Measurements from ENCODE around the gene UBE2E2.

Gene UBE2E2

DNA sequence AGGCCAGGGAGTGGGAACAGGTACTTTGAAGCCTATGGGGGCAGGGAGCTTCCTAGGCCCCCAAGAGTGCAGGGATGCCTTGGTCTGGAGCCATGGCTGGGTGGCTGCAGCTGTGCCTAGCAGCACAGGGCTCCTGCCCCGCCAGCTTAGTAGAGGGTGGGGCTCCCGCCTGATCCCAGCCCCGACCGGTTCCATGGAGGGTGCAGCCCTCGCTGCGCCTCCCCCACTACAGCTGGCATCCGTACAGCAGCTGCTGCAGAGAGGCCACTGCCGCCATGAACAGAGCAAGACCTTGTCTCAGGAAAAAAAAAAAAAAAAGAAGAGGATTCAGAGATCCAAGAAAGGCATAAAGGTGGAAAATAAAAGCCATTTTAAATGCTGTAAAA is 277.2 kb downstream of the UBE2E2 start:
- no peak for DNase-seq (ENCODE audit: low read depth)

DNA sequence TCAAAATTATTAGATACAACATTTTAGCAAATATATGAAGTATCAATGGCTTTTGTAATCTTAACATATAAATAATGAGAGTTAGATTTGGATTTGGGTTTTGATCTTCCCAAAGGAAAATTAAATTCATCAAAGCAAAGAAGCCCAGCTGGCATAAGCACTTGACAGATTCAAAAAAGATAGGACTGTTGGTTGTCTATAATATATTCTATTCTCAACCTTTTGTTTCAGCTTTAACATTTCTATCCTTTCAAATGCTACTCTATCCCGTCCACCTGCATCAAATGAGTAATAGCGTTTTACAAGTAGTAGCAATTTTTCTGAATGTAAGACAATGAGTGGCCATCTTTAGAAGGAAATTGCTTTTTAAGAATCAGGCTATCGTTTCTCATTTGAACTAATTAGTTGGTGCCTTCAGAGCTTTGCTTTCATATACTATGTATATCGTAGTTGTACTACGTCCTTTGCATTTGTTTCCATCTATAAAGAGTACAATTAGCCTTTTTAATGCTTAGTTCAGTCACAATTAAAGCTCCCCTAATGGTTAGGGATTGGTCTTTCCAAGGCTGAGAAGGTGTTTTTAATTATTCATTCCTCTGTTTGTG is 278.0 kb downstream of the UBE2E2 start:
- no peak for DNase-seq (ENCODE audit: low read depth)

DNA sequence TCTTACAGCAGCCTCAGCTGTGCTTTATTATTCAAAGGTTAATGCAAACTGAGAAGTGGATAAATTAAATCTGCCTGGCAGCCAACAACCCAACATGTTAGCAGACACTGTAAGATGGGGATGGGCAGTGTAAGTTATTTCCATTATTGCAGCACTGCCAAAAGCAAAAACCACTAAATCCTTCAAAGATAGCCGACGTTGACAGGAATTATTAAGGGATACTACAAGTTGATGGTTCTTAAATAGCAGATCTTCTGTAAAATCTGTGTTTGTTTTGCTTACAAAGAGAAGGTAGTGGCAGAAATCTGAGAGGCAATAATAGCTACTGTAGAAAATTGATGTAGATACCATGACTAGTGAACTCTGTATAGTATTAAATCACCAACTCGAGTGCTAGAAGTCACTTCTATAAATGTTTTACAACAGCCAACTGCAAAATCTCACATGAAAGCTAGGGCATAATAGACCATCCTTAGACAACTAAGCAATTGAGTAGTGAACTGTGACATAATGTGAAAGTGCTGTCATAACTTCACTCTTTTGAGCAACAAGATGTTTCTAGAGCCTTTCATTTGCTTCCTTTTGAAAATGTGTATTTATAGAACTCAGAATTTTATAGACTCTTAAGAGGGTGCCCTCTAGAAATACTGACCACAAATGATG is 278.6 kb downstream of the UBE2E2 start:
- DNase-seq (ENCODE audit: low read depth), result no peak

DNA sequence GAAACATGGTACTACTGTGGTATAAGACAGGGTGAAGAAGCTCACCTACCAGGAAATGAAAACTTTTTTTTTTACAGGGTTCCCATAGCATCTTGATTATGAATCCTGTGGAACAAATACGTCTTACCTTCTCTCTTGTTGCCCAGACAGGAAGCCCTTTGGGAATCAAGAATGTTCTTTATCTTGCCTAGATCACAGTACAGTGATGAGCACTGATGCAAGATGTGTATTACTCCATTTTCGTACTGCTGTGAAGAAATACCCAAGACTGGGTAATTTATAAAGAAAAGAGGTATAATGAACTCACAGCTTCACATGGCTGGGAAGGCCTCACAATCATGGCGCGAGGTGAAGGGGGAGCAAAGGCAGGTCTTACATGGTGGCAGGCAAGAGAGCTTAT is 281.3 kb downstream of the UBE2E2 start:
- DNase-seq (ENCODE audit: low read depth), result no peak

DNA sequence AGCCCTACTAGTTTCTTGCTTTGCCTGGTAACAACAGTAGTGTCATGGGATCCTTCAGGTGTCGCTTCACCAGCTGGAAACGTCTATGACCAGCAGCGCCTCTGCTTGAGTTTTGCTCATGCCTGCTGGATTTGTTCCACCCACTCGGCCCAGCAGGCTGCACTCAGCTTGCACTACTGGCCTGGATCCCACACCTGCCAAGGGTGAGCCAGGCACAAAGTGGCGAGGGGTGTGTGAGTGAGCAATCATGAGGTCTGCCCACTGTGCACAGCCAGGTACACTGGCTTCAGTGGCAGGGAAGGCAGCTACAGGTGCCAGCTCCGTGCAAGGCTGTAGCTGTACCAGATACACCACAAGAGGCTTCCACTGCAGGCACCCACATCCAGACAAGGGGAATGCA is 282.8 kb downstream of the UBE2E2 start:
- DNase-seq (ENCODE audit: low read depth), result no peak

DNA sequence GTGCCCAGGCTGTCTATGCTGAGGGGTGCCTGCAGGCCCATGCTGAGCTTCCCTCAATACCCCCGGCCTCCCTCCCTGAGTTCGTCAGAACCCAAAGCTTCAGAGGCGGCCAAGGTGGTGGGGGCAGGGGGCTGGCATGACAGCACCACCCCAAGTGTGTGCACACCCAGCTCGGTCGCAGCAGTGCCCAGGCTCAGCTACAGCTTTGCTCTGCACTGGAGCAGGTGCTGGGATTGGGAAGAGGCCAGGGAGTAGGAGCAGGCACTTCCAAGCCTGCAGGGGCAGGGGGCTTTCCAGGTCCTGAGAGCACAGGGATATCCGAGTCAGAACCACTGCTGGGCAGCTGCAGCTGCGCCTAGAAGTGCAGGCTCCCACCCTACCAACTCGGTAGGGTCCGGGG is 283.9 kb downstream of the UBE2E2 start:
- DNase-seq (ENCODE audit: low read depth), result no peak

DNA sequence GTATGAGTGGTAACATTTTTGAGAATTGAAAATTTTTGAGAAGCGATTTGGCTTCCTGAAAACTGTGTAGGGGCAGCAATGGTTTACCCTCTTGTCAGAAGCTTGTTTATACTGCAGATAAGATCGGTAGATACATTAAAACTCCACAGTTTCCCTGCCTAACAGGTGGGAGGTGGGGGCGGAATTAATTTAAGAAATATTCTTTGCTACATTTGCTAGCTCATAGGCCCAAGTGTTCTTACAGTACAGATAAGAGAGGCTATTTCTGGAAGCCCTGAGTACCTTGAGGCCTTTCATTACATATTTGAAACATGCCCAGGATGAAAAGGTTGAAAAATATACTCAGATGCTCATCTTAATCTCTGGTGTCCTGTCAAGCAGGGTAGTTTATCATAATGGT is 285.5 kb downstream of the UBE2E2 start:
- no peak for DNase-seq (ENCODE audit: low read depth)

DNA sequence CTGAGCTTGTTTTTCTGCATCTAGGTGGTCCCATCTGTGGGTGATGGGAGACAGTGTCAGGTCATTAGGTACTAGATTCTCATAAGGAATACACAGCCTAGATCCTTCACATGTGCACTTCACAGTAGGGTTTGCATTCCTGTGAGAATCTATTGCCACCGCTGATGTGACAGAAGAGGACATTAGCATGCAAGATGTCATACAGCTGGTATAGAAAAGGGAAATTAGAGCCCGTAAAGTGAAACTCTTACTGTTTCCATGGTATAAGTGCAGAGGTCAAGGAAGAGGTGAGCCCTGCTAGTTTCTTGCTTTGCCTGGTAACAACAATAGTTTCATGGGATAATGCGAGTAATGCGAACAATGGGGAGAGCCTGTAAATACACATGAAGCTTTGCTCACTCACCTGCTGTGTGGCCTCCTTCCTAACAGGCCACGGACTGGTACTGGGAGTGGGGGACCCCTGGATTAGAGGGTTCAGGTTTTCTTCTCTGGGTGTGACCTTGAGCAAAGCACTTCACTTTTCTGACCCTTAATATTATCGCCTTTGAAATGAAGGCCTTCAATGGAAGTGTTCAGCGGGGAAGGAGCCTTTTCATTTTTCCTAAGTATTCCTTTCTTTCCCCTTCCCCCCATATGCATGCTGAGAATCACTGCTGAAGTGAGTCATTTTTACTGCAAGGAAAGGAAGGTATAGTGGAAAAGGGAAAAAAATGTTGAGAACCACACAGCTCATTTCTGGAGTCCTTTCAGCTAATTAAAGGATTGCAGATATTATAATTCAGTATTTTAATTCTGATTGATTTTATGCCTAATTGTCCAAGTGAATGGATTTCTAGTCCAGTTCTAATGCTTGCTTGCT is 286.4 kb downstream of the UBE2E2 start:
- DNase-seq (ENCODE audit: low read depth), result no peak

DNA sequence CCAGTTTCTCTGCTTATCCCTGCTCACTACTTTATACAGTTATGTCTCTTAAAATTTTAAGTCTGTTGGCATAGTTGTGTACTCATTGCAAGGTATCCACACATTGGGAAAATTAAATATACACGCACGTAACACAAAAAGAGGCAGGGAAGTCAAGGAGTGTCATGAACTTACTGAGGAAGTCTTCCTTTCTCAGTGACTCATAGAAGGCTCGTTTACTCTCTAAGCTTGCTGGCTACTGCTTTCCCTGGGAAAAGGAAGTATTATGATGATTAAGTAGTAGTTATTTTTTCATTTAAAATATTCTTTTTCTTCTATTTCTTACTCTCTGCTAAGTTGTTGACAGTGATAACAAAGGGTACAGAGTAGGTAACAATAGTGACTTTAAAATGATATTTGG is 287.3 kb downstream of the UBE2E2 start:
- DNase-seq (ENCODE audit: low read depth), result no peak

DNA sequence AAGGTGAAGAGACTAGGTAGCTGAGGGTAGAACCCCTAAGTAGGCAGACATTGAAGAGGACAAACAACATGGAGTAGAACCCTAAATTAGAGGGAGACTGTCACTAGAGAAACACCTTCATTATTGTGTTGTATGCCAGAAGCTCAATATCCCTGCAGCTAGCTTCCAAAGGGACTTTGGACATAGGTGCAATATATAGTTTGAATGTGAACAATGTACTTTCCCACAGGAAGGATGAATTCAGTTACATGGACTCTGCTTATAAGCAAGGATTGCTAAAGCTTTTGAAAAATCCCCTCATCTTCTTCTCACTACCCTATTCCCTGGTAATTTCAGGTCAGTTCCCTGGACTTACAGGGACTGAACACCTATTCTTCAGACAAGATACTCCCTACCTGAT is 288.9 kb downstream of the UBE2E2 start:
- DNase-seq (ENCODE audit: low read depth), result no peak

DNA sequence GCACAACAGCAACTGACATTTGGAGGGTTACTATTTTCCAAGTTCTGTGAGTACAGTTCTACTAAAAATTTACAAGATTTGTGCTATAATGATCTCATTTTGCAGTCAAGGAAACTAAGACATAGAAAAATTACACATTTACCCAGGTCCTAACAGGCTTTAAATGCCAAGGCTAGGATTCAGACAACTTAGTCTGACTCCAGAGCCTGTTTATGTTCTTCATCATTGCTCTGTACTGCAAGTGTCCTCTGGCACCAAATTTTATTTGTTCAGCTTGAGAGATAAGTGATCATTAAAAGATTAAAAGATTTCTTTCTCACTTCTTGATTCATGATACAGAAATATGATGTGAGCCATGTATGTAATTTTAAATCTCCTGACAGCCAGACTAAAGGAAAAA is 290.8 kb downstream of the UBE2E2 start:
- no peak for DNase-seq (ENCODE audit: low read depth)

DNA sequence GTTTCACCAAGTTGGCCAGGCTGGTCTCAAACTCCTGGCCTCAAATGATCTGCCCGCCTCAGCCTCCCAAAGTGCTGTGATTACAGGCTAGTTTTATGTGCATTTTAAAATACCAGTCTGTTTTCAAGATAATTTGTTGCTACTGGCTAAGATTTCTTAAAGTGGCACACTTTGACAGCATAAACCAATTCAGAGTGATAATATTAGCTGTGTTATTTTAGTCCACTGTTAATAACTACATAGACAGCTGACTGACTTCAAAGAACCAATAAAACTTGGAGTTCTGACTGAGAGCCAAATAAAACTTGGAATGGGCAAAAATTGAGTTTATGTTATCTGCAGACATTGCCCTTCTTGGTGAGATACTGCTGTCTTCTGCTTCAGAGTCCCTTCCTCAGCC is 291.8 kb downstream of the UBE2E2 start:
- no peak for DNase-seq (ENCODE audit: low read depth)

DNA sequence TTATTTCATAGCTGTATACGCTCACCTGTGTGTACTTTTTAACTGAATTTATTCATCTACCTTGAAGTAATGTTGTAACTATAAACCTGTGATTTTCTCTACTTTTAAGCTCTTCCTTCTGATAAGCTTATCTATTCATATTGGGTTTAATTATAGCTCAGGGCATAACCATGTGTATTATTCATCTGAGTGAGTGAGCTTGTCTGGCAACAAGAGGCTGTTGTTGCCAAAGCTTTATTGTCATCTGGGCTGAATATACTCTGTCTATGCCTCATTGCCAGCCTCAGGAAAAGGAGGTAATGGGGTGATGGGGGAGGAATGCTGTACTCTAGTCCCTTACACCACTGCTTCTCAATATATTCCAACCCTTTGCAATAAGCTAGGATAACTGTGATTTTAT is 292.4 kb downstream of the UBE2E2 start:
- no peak for DNase-seq (ENCODE audit: low read depth)

DNA sequence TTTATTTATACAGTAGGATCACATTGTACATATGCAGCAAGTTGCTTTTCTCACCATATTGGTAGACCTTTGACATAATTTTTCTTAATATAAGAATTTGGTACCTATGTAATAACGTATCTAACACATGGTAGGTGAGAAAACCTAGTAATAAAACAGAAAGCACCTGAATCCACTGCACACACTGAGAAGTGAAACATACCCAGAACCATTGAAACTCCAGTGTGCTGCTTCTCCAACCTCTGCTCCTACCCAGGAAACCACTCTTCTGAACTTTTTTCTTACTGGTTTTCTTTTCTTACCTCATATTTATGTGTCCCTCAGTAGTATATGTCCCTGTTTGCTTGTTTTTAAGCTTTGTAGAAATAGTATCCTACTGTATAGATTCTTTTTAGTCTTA is 293.0 kb downstream of the UBE2E2 start:
- no peak for DNase-seq (ENCODE audit: low read depth)

DNA sequence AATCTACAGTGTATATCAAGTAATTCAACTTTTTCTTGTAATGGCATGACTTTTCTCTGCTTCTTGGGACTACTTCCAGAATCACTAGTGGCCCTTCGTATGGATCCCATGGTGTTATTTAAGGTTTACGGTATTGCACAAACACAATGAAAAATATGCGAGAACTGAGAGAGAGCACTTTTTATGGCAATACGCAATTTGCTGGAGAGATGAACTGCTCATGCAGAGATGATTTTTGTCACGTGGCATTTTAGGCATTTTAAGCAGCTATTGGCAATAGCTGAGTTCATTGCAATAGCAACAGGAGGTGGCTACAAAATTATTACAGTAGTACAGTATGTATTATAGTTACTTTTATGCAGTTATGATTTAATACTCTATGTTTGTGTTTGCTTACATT is 294.0 kb downstream of the UBE2E2 start:
- no peak for DNase-seq (ENCODE audit: low read depth)

DNA sequence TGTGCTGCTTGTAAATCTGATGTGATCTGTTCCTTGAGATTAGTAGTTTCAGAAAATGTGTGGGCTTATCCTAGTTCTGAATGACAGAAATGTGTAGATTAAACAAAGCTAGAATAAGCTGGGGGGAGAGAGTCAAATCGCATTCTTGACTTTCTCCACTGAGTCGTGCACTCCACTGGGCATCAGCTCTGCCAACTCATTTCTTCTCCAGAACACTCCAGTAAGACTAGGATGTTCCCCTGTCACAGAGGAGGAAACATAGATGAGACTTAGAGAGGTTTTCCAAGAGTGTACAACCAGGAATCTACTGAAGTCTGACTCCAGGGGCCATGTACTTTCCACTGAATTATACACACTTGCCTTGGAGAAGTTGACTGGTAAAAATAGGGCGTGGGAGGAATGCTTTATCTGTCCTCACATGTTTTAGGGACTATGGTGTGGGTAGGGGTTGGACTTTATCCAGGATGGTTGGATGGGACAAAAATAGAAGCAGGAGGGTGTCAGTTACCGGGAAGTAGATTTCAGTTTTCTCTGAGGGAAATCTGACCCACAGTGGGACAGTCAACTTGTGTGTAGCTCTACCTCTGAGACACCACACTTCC is 298.2 kb downstream of the UBE2E2 start:
- DNase-seq (ENCODE audit: low read depth), result no peak

DNA sequence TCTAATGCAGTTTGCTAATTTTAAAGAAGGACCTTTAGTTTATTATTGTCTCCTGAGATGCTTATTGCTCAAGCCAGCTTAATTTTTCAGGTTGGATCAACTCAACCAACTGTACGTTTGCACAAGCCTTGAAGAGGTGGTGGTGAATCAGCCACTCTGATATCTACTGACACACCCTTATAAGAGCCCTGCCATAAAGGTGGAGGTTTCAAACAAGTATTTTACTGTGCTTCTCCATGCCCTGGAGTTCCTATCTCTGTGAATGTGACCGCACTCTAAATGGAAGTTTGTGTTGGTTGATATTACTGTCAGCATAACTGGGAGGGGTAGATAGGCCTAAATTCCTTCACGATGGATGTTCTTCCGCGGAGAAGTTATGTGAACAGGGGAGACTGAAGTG is 305.3 kb downstream of the UBE2E2 start:
- no peak for DNase-seq (ENCODE audit: low read depth)

DNA sequence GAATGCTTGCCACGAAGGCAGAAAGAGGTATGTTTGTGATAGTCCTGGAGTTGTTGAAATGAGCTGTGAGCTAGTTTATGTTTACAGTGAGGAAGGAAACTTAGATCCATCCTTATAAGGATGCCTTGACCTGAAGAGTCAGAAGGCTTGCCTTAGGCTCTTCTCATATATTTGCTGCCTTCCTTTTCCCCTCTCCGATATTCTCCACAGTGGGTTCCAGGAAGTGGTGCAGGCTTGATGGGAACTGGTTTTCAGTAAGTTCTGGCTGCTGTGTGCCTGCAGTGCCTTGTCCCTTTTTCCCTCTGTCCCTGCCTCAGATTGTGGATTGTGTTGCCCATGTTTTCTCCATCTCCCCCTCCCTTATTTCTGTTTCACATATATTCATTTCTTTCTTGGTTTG is 315.3 kb downstream of the UBE2E2 start:
- DNase-seq (ENCODE audit: low read depth), result no peak

DNA sequence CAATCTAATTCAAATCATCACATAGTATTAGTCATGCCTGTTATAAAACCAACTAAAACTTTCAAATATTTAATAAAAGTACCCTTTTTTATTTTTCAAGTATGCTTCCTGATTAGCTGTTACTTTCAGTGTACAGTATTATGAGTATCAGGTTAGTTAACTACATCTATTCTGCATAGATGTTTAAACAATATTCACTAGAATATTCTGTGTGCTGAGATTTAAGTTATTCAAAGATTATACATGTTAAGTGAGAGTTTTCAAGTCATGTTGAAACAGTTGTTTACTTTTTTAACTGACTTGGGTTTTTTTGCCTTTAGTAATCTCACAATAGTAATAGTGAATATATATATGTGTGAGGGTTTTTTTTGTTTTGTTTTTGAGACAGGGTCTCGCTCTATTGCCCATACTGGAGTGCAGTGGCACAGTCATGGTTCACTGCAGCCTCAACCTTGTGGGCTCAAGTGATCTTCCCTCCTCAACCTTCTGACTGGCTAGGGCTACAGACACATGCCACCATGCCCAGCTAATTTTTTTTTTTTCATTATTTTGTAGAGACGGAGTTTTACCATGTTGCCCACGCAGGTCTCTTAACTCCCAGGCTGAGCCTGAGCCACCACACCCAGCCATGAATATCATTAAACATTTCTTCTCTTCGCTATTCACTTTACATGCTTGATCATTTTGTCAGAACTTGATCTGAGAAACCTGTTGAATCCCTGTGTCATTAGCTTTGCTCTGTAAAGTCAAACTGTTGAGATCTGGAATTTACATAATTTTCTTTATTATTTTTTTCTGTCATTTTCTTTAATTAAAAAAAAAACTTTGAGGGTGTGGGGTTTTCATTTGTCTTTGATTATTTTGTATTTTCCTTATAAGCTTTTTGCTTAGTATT is 316.4 kb downstream of the UBE2E2 start:
- no peak for DNase-seq (ENCODE audit: low read depth)

DNA sequence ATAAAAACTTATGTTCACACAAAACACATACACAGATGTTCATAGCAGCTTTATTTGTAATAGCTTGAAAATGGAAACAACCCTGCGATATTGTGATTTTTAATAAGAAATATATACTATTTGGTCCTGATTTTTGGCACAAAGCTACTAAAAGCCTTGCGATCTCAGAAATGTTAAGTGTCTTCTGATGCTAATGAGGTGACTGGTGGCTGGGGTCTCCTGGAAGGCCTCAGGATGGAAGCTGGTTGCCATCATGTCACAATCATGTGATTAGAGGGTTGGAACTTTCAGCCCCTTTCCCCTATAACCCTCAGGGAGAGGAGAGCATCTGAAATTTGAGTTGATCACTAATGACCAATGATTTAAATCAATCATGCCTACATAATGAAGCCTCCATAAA is 324.2 kb downstream of the UBE2E2 start:
- DNase-seq (ENCODE audit: low read depth), result no peak

DNA sequence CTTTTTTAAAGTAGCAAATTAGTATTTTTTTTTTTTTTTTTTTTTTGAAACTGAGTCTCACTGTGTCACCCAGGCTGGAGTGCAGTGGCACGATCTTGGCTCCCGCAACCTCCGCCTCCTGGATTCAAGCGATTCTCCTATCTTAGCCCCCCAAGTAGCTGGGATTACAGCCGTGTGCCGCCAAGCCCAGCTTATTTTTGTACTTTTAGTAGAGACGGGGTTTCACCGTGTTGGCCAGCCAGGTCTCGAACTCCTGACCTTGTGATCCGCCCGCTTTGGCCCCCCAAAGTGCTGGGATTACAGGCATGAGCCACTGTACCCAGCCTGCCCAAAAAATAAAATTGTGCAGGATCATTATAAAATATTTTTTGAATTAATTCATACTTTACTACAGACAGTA is 330.5 kb downstream of the UBE2E2 start:
- no peak for DNase-seq (ENCODE audit: low read depth)

DNA sequence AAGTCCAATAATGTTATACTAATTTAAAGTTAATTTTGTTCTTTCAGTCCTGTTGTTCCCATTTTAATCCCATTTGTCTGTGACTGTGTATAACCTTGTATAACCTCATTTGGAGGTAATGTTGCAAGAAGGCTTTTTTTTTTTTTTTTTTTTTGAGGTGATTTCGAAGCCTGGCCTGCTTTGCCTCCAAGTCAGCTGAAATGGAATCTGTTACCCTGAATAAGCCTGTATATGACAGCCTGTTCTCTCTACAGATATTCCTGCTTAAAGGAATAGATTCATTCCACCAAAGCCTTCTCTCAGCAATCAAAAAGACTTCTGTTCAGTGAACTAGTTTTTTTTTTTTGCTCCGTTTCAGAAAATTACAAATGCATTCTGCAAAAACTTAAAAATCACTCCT is 330.9 kb downstream of the UBE2E2 start:
- no peak for DNase-seq (ENCODE audit: low read depth)
